ENCODE results near the gene ADAMTSL5.
A peak's percentile ranks its signal among the peaks of the same experiment; 100 is the strongest.
"Not testable (repeated sequence)": the region's sequence is repeated elsewhere in the genome, so short reads cannot be mapped to it uniquely, and the experiment has no call there.

ADAMTSL5 gene

DNA sequence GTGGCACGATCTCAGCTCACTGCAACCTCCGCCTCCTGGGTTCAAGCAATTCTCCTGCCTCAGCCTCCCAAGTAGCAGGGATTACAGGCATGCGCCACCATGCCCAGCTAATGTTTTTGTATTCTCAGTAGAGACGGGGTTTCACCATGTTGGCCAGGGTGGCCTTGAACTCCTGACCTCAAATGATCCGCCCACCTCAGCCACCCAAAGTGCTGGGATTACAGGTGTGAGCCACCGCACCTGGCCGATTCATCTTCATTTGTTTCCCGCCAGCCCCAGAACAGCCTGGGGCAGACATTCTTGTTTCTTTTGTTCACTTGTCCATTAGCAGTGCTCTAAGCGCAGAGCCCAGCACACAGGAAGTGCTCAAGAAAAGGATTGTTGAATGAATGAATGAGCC, 35.8 kb downstream of the ADAMTSL5 start:
- not testable (repeated sequence) for DNase-seq

GRCh38 chr19:1475751-1476437, 36.9 kb downstream of the ADAMTSL5 start:
- DNase-seq: no peak

GRCh38 chr19:1474765-1475351, 38.0 kb downstream of the ADAMTSL5 start:
- DNase-seq: no peak

- DNase-seq: no peak
Observed at GRCh38 chr19:1474011-1474764, 38.6 kb downstream of the ADAMTSL5 start.

DNA sequence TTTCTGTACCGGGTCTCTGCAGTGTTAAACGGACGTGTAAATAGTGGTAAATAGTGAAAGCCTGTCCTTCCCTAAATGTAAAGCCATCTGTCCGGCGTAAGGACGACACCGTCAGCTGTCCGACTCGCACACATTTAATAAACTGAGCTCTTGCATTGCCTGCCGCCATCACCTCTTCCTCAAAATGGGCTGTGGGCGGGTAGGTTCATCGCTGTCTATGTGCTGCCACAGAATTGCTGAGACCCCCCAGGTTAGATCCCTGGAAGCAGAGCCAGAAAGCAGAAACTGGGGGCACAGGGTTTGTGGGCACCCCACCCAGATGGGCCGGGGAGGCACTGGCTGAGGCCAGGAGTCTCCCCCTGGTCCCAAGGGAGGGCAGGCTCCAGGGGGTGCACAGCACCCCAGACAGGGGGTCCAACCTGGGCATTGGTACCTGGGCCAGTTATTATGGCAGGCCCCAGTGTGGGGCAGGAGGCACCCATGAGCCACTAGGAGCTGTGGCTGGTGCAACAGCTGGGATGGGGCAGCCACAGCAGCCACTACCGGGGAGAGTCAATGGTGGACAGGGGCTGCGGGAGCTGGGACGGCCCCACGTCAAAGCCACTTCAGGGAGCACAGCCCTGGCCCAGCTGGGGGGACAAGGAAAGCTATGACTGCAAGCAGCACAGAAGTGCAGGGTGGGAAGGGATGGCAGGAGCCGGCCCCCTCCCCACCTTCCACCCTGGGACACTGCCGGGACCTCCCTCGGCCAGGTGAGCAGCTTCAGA, 39.6 kb downstream of the ADAMTSL5 start:
- DNase-seq: no peak

DNA sequence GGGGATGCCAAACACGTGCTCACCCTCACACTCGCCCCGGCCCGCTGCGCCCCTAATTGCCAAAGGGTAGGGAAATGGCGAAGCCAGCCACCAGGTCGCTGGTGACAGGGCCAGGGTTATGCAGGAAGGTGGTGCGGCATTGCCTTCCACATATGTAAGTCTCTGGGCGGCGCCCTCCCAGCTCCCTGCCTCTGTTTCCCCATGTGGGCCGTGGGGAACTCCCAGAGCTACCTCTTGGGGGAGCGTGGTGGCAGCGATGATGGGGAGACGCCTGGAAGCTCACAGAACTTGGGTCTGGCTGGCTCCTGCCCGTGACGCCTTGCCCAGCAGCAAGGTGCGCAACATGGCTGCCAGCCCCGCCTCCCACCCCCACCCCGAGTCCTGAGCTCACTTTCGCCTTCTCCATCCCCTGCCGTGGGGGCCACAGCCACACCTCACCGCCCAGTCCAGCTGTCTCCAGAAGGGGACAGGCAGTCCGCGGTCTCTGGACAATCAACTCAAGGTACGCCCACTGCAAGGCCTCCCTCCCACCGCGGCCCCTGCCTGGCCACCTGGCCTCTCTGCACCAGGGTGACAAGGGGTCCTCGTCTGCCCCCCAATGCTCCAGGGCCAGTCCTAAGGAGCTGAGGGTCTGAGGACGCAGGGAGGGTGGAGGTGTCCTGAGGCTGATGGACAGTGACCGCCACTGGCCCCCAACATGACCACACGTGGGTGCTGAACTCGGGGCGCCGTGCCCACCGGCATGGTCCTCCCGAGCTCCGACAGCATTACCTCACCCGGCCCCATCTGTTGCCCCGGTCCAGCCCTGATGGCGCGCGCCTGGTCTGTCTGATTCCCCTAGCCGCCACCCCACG, 40.4 kb downstream of the ADAMTSL5 start:
- no peak for DNase-seq

- no peak for DNase-seq
Observed at GRCh38 chr19:1471515-1472160, 41.2 kb downstream of the ADAMTSL5 start.

- DNase-seq: no peak
Observed at GRCh38 chr19:1471010-1471514, 41.8 kb downstream of the ADAMTSL5 start.

- DNase-seq: peak; percentile 35
Observed at GRCh38 chr19:1470305-1471009, 42.4 kb downstream of the ADAMTSL5 start.

GRCh38 chr19:1470055-1470304, 42.8 kb downstream of the ADAMTSL5 start:
- no peak for DNase-seq

- no peak for DNase-seq
Observed at GRCh38 chr19:1469255-1470054, 43.4 kb downstream of the ADAMTSL5 start.

DNA sequence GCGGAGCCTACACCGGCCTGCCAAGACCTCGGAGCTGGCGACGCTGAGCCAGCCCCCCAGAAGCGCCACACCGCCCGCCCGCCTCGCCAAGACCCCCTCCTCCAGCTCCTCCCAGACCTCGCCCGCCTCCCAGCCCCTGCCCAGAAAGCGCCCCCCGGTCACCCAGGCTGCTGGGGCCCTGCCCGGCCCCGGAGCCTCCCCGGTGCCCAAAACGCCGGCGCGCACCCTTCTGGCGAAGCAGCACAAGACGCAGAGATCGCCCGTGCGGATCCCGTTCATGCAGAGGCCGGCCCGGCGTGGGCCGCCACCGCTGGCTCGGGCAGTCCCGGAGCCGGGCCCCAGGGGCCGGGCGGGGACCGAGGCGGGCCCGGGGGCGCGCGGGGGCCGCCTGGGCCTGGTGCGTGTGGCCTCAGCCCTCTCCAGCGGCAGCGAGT, 44.0 kb downstream of the ADAMTSL5 start:
- no peak for DNase-seq

DNA sequence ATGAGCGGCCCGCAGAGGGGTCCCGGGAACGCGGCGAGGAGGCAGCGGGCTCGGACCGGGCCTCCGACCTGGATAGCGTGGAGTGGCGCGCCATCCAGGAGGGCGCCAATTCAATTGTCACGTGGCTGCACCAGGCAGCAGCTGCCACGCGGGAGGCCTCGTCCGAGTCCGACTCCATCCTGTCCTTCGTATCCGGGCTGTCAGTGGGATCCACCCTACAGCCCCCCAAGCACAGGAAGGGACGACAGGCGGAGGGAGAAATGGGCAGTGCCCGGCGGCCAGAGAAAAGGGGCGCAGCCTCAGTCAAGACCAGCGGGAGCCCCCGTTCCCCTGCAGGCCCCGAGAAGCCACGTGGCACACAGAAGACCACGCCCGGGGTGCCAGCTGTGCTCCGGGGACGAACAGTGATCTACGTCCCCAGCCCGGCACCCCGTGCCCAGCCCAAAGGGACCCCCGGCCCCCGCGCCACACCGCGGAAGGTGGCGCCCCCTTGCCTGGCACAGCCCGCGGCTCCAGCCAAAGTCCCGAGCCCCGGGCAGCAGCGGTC, 44.5 kb downstream of the ADAMTSL5 start:
- DNase-seq: no peak

DNA sequence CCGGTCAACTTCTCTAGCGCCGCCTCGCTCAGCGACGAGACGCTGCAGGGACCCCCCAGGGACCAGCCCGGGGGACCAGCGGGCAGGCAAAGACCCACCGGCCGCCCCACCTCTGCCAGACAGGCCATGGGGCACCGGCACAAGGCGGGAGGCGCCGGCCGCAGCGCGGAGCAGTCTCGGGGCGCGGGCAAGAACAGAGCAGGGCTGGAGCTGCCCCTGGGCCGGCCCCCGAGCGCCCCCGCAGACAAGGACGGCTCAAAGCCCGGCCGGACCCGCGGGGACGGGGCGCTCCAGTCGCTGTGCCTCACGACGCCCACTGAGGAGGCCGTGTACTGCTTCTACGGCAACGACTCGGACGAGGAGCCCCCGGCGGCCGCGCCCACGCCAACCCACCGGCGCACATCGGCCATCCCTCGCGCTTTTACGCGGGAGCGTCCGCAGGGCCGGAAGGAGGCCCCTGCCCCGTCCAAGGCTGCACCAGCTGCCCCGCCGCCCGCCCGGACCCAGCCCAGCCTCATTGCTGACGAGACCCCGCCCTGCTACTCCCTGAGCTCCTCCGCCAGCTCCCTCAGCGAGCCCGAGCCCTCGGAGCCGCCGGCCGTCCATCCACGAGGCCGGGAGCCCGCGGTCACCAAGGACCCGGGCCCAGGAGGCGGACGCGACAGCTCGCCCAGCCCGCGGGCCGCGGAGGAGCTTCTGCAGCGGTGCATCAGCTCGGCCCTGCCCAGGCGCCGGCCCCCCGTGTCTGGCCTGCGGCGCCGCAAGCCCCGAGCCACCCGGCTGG, 45.1 kb downstream of the ADAMTSL5 start:
- DNase-seq: no peak

DNA sequence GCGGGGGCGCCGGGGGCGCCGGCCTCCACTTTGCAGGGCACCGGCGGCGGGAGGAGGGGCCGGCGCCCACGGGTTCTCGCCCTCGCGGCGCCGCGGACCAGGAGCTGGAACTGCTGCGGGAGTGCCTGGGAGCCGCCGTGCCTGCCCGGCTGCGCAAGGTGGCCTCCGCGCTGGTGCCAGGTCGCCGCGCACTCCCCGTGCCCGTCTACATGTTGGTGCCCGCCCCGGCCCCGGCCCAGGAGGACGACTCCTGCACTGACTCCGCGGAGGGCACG, 45.7 kb downstream of the ADAMTSL5 start:
- no peak for DNase-seq

- DNase-seq: no peak
Observed at GRCh38 chr19:1466461-1467214, 46.2 kb downstream of the ADAMTSL5 start.

GRCh38 chr19:1466018-1466460, 46.8 kb downstream of the ADAMTSL5 start:
- no peak for DNase-seq

- no peak for DNase-seq
Observed at GRCh38 chr19:1465191-1466016, 47.4 kb downstream of the ADAMTSL5 start.
